A549 (cell line): Measurements from ENCODE around the gene TMEM120A.

Experiments used
- BHLHE40 ChIP-seq: IDR thresholded peaks from 2 replicates; pipeline ENCODE4 v1.6.1; 2012; ENCODE audit warnings: low read depth, low read length, inconsistent platforms
- CTCF ChIP-seq: fragments of >200 bp; sonication (Bioruptor Twin); formaldehyde crosslinking; IDR thresholded peaks from 3 replicates; pipeline ENCODE4 v1.5.1; 2016
- EP300 ChIP-seq, 2 experiments: fragments of >200 bp; sonication (Bioruptor Twin); formaldehyde crosslinking; IDR thresholded peaks; 2 replicates in 1 of 2; 3 replicates in 1 of 2; pipeline ENCODE4 v1.6.1; 2016 to 2017
- ESRRA ChIP-seq: fragments of 150-350 bp; IDR thresholded peaks from 2 replicates; pipeline ENCODE4 v1.6.1; 2014; ENCODE audit warnings: mild to moderate bottlenecking, low read length, borderline replicate concordance
- HOXA7 ChIP-seq: fragments of 250-450 bp; sonication (Bioruptor Pico); IDR thresholded peaks from 2 replicates; pipeline ENCODE4 v1.5.0; 2020; ENCODE audit warnings: mild to moderate bottlenecking, moderate library complexity
- KDM1A ChIP-seq: fragments of 200-600 bp; sonication (generic); IDR thresholded peaks from 2 replicates; pipeline ENCODE4 v1.6.1; 2016; ENCODE audit warnings: low read depth, mild to moderate bottlenecking
- POLR2A ChIP-seq: IDR thresholded peaks from 2 replicates; pipeline ENCODE4 v1.6.1; 2012; ENCODE audit warnings: mild to moderate bottlenecking, low read length
- RAD21 ChIP-seq, 2 experiments: fragments of >200 bp in 1 of 2; sonication (Bioruptor Twin) in 1 of 2; formaldehyde crosslinking in 1 of 2; IDR thresholded peaks in 1 of 2; conservative IDR thresholded peaks in 1 of 2; 2 replicates in 1 of 2; 3 replicates in 1 of 2; pipeline ENCODE4 v1.6.1; 2012 to 2018; ENCODE audit warnings: inconsistent platforms in 1 of 2

GRCh38 chr7:76022026-76022780 is 27.8 kb upstream of the TMEM120A start:
- TF ChIP-seq RAD21 (conservative IDR thresholded peaks at IDR 0.05 in 1 of 2, IDR thresholded peaks at IDR 0.05 in 1 of 2), result no peak
- TF ChIP-seq CTCF, result no peak
- no peak for TF ChIP-seq POLR2A
- TF ChIP-seq ESRRA, result no peak
- no peak for TF ChIP-seq EP300 (IDR thresholded peaks at IDR 0.05)
- TF ChIP-seq HOXA7 (CRISPR knock-in tag), result no peak
- no peak for TF ChIP-seq BHLHE40
- no peak for TF ChIP-seq KDM1A
